Thyroid gland (tissue), 4 donors: ENCODE measurements around the gene NGFR.

ENCODE experiments used
- POLR2A ChIP-seq, 2 donors: fragments of 450-650 bp; IDR thresholded peaks; one replicate each; pipeline ENCODE4 v1.6.1; 2017; ENCODE audit warnings: antibody characterized with exemption in 2 of 2, mild to moderate bottlenecking in 2 of 2, moderate library complexity in 1 of 2
- TF ChIP-seq, protein P1 (sequence below), 6 experiments: fragments of 200-600 bp in 3 of 6; fragments of 450-650 bp in 3 of 6; sonication (generic) in 3 of 6; IDR thresholded peaks; one replicate each; pipeline ENCODE4 v1.5.1; 2016 to 2019; ENCODE audit warnings: antibody characterized with exemption in 6 of 6, mild to moderate bottlenecking in 2 of 6, inconsistent platforms in 1 of 6, moderate library complexity in 1 of 6

DNA sequence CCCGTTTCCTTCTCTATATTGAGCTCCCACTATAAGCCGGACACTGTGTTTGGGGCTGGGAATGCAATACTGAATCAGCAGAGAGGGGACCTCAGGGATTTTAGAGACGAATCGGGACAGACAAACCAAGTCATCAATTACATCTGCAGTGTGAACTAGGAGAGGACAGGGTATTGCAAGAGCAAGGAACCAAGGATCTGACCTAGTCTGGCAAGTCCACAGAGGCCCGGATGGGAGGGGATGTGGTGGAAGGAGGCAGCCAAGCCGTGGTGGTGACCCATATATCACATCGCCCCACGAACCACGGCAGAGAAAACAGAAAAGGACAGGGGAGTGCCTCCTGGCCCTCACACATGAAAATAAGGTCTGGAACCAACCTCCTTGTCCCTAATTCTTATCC, 52.5 kb downstream of the NGFR start:
- TF ChIP-seq POLR2A (IDR thresholded peaks at IDR 0.05) = no peak
- TF ChIP-seq, protein P1, sequence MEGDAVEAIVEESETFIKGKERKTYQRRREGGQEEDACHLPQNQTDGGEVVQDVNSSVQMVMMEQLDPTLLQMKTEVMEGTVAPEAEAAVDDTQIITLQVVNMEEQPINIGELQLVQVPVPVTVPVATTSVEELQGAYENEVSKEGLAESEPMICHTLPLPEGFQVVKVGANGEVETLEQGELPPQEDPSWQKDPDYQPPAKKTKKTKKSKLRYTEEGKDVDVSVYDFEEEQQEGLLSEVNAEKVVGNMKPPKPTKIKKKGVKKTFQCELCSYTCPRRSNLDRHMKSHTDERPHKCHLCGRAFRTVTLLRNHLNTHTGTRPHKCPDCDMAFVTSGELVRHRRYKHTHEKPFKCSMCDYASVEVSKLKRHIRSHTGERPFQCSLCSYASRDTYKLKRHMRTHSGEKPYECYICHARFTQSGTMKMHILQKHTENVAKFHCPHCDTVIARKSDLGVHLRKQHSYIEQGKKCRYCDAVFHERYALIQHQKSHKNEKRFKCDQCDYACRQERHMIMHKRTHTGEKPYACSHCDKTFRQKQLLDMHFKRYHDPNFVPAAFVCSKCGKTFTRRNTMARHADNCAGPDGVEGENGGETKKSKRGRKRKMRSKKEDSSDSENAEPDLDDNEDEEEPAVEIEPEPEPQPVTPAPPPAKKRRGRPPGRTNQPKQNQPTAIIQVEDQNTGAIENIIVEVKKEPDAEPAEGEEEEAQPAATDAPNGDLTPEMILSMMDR (IDR thresholded peaks at IDR 0.05) = no peak
